DMS153 treated with DMSO at 0.1 percent for 48 hours (cell line): Measurements from ENCODE around the gene MPP1.

Experiments
- DNase-seq: peaks from one replicate; lab custom pipeline; 2025; ENCODE audit not compliant: unreplicated experiment; lab: John Stamatoyannopoulos, UW

The MPP1 gene

GRCh38 chrX:154813801-154814200 is 8.5 kb upstream of the MPP1 start:
- DNase-seq, result no peak

GRCh38 chrX:154812341-154813101 is 7.2 kb upstream of the MPP1 start:
- no peak for DNase-seq

DNA sequence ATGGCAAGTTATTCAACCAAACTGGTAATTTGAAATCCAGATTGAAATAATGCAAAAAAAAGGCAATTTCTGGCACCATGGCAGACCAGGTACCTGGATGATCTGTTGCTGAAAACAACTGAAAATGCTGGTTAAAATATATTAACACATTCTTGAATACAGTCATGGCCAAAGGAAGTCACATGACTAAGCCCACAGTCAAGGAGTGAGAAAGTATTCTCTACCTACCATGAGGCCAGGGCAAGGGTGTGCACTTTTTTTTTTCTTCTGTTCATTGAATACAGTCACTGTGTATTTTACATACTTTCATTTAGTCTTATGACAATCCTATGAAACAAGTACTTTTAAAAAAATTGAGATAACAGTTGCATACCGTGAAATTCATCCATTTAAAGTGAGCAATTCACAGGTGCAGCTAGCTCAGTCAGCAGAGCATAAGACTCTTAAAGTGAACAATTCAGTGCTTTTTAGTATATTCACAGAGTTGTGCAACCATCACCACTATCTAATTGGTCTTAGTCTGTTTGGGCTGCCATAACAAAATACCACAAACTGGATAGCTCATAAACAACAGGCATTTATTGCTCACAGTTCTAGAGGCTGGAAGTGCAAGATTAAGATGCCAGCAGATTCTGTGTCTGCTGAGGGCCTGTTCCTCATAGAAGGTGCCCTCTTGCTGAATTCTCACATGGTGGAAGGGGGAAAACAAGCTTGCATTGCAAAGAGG is 4.8 kb upstream of the MPP1 start:
- DNase-seq, result no peak

DNA sequence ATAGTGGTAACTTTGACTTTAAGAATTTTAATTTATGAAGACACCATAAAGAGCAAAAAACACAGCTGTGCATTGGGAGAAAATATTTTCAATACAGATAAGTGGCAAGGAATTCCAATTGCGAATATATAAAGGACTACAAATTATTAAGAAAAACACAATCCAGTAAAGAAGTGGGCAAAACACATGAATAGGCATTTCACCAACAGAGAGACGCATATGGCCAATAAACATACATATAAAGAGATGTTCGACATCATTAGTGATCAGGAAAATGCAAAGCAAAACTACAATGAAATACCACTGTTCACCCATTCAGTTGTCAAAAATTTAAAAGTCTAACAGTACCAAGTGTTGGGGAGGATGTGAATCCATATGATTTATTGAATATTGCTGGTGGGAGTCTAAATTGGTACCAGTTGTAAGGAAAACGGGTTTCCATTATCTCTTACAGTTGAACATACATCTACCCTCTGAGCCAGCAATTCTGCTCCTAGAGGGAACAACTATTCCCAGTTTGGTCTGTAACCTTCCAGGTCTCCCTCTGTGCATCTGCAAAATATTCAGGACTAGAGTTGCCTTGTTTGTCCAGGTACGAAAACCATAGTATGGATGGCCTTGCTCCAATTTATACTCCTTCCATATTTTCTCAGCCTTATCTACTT is 1.7 kb upstream of the MPP1 start:
- DNase-seq, result no peak

DNA sequence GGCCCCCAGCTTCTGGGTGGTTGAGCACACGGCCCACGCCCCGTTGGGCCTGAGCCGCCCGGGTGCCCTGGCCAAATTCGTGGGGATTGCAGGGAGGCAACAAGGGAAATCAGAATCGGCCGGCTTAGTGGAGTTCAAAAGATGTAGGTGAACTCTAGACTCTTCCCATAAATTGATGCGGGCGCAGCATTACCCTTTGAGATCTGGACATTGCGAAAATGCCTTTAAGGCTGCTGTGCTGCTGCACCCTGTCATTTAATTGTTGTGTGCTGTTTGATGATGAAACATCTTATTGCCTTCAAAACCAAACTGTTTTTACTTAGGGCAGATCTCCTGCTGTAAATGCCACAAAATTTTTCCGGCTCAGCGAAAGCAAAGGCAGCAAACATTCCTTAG is 409 bp upstream of the MPP1 start:
- DNase-seq, result no peak

GRCh38 chrX:154804261-154804956 is 876 bp downstream of the MPP1 start:
- no peak for DNase-seq

- no peak for DNase-seq
Measured at GRCh38 chrX:154802947-154803346, 2.3 kb downstream of the MPP1 start.

DNA sequence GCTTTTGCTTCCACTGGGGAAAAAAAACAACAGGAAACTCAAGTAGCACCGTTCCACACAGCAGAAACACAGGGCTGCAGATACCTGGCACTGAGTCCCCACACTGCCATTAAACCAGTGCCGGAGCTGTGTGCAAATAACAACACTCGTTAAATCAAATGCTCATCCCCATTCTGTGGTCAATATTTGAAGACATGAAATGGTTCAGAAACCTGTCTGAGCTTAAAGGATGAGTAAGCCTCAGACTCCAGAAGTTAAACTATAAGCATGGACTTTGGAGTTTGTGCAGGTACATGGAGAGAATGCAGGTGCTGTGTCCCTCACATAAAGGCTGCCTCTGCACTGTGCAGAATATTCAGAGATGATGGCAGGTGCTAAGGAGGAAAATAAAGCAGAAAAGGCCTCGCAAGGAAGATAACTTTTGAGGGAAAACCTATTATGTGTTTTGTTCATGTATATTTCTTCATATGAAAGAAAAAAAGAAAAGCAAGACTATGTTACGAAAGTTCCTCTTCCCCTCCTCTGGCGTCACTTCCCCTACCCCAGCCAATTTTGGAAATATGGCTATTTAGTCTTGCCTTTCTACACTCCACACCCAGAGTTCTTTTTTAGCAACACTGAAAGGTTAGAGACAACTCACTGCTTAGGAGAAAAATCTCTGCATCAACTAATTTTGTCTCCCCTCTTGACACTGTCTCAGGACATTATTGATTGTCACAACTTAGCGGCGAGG is 4.6 kb downstream of the MPP1 start:
- DNase-seq, result no peak

GRCh38 chrX:154799556-154800348 is 5.5 kb downstream of the MPP1 start:
- peak; percentile 99 for DNase-seq

DNA sequence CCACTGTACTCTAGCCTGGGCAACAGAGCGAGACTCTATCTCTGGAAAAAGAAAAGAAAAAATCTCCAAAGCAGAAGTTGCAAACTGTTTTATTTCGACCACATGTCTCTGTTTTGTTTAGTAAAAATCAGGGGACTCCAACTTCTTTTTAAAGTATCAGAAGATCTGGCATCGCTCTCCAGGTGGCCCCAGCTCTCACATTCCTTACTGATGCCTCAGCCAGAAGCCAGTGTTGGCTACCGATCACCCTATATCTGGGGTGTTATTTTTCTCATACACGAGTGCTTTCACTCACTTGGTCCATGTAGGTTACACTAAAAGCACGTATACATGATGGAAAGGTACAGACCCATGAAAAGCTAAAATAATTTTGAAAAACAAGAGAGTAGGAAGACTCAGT is 8.3 kb downstream of the MPP1 start:
- no peak for DNase-seq

DNA sequence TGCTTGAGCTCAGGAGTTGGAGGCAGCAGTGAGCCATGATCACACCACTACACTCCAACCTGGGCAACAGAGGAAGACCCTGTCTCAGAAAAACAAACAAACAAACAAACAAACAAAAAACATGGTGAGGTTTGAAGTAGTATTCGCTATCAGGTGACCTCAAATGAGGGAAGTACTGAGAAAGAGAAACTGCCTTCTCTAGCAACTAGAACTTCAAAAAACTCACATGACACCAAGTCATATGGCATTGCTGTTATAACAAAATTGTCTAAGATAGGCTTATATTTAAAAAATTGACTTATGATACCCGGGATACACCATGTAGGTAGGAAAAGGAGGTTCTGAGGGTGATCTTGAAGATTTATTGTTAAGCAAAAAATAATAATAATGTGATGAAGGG is 10.3 kb downstream of the MPP1 start:
- DNase-seq, result no peak

DNA sequence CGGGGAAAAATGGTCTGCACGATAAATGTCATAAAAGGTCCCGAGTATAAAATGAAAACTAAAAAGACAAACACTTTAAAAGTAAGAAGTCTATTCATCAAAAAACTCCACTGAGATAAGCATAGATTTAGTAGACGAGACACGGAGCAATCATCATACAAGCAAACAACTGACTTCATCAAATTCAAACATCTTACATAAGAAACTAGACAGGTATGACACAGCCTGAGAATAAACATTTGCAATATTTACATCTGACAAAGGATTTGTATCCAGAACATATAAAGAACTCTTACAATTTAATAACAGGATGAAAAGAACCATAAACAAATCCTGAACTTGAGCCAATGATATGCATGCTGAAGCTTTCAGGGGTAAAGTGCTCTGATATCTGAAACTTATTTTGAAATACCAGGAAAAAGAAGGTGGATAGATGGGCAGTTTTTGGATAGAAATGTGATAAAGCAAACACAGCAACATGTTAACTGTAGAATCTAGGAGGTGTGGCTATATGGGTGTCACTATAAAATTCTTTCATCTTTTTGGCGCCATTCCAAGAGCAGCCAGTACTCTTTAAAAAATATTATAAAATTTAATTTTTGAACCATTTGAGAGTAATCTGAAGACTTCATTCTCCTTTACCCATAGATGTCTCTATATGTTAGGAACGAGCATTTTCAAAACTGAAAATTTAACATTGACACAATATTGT is 12.0 kb downstream of the MPP1 start:
- DNase-seq, result peak; percentile 20

GRCh38 chrX:154791939-154792338 is 13.3 kb downstream of the MPP1 start:
- DNase-seq, result no peak

- no peak for DNase-seq
Measured at GRCh38 chrX:154791467-154791866, 13.8 kb downstream of the MPP1 start.

DNA sequence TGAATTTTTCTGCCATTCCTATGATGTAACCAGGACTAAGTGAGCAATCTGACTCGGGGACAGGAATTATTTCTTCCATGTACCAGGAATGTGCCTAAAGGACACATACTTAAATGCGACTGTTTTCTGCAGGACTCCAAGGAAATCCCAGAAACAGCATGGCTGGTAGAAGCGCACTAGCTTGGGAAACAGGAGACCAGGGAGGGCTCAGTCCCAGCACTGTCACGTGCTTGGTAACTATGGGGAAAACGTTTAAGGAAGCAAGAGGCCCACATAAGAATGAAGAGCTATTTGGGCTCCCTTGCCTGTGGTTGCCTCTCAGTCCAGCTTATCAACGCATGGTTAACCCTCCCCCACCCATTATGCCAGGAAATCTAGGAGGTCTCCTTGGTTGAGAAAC is 19.6 kb downstream of the MPP1 start:
- no peak for DNase-seq

- DNase-seq, result no peak
Measured at GRCh38 chrX:154784149-154784995, 20.9 kb downstream of the MPP1 start.

DNA sequence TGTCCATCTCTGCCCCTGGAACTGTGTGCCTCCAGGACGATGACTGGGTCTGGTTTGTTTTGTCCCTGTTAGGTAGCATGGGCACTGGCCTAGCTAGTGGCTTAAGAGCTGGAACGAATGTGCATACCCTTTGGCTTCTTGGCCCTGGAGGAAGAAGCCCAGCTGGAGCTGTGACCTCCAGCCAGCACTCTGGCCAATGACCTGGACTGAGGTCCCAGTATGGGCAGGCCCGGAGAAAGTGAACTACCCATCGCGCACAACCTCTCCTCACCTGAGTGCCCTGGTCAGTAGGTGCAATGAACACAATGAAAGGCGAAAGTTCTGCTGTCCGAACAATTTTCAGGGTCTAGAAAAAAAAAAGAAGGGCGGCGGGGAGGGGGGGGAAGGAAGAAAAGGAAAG is 24.3 kb downstream of the MPP1 start:
- no peak for DNase-seq

DNA sequence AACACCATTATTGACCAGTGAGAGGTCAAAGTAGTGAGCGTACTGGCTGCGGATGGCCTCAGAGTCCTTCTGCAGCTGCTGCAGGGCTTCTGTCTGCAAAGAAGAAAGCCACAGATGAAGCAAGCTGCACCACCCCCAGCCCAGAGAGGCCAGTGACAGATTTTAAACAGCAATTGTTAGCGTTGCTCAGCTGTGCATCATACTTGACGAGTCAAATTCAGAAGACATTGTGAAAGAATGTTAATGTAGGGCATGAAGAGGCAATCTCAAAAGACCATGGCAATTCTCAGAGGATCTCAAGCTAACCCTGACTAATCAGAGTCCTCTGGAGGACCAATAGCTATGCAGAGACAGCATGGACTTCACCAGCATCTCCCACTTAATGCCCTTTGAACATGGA is 26.0 kb downstream of the MPP1 start:
- DNase-seq, result no peak

DNA sequence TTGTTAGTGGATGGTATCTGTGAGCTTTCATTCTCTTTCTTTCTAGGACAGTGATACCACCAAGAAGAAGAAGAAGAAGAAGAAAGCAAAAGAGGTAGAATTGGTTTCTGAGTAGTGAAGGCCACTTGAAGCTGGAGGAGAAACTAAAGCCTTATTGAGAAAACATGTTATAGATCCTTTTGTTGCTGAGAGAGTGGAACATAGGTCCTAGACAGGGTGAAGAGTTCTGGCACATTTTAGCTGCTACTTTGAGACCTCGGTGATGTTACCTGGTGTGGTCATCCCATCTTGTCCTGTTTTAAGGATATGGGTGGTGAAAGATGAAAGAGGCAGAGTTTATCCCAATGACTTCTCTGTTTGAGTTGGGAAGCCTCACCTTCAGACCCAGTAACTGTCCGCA is 28.5 kb downstream of the MPP1 start:
- no peak for DNase-seq
